DND-41 (cell line): ENCODE measurements around the gene WNT3A.

Source experiments
- CTCF ChIP-seq: IDR thresholded peaks from 2 replicates; pipeline ENCODE4 v1.5.1; 2012; ENCODE audit warnings: borderline replicate concordance, low read length, moderate library complexity, mild to moderate bottlenecking; ENCODE audit not compliant: poor library complexity, severe bottlenecking; ENCODE audit errors: extremely low read depth
- EZH2 ChIP-seq: IDR thresholded peaks from 3 replicates; pipeline ENCODE4 v1.6.1; 2012; ENCODE audit warnings: borderline replicate concordance, low read depth, mild to moderate bottlenecking, moderate library complexity, low read length, inconsistent platforms; ENCODE audit not compliant: severe bottlenecking

DNA sequence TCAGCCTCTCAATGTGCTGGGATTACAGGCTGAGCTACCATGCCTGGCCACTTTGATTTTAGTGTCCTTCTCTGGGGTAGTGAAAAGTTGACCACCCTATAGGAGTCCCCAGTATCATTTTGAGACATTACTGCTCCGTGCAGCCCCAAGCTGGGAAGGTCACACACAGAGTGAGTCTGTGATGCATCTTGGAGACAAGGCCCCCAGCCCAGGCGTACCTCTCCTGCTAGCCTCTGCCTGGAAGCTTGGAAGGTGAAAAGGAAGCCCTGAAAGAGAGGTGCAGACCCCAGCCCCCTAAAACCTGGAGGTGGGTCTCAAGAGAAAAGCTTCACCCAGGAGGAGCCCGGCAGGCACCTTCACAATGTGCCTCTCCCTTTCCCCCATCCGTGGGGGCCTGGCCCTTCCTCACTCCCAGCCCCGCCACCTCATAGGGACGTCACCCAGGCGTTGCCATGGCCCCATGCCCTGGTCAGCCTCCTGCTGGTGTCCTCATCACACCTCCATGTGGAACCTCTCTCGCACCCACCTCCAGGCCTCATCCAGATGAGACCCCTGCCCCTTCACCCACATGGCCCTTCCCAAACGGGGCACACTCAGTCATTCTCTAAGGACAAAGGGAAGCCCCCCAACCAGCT, 70.1 kb downstream of the WNT3A start:
- no peak for TF ChIP-seq CTCF
- TF ChIP-seq EZH2, result no peak
